ENCODE measurements around the gene DPP10. TPM values are rescaled to one million over a fixed set of nuclear protein-coding genes. Genes with fewer than 3 reads are reported as not detected.
"Not testable (repeated sequence)": the region's sequence is repeated elsewhere in the genome, so short reads cannot be mapped to it uniquely, and the experiment has no call there.

DPP10 gene
- total and polyA plus RNA-seq, 2 of the 13 experiments (the other 11 are each of a cell fraction or from before 2014, with no cell fraction given), result 0.95 to 1.7 TPM

DNA sequence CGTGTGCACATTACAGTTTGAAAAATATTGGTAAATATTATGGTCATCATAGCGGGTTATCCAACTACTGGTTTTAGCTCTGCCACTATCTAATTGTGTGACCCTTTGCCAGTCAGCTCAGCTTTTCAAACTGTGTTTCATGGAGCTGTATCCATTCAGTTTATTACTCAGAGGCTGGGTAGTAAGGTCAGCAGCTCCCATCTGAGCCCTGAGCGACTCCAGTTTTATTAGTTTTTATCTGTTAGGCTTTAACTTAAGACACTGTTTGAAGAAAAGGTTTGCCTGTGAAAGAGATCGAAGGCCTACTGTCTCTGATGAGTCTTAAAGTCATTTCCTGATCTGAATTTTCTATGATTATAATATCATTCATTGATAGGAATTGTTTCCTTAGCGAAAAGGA, 76.3 kb downstream of the DPP10 start (continued):
- TF ChIP-seq ZNF33B (CRISPR knock-in tag; IDR thresholded peaks at IDR 0.05), result no peak
- TF ChIP-seq CREB1 (IDR thresholded peaks at IDR 0.05), result no peak
- TF ChIP-seq CREB1 (CRISPR knock-in tag; IDR thresholded peaks at IDR 0.05), result no peak
- no peak for TF ChIP-seq MED13 (CRISPR knock-in tag; IDR thresholded peaks at IDR 0.05)
- TF ChIP-seq FOXP1 (IDR thresholded peaks at IDR 0.05), result no peak
- no peak for TF ChIP-seq FOXP1 (CRISPR knock-in tag; IDR thresholded peaks at IDR 0.05)
- no peak for TF ChIP-seq SUZ12 (IDR thresholded peaks at IDR 0.05; ENCODE audit: low read depth, low read length)

DNA sequence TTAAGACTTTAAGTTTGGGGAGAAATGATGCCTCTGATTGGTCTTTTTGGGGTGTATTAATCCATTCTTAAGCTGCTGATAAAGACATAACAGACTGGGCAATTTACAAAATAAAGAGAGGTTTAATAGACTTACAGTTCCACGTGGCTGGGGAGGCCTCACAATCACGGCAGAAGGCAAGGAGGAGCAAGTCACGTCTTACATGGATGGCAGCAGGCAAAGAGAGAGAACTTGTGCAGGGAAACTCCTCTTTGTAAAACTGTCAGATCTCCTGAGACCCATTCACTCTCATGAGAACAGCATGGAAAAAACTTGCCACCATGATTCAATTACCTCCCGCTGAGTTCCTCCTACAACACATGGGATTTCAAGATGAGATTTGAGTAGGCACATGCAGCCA, 80.2 kb downstream of the DPP10 start:
- DNase-seq (ENCODE audit: low spot score); H3K27ac ChIP-seq (ENCODE audit: extremely low read length, insufficient read depth, low read length); H2AFZ ChIP-seq (ENCODE audit: low read length); POLR2A ChIA-PET; FAIRE-seq; BruUV-seq (replicated peaks); H3K9ac ChIP-seq (ENCODE audit: insufficient read depth, low read depth, low read length); intact Hi-C loops (cut with micrococcal nuclease; ENCODE audit: unreplicated experiment); H3K79me2 ChIP-seq (ENCODE audit: insufficient read depth, low read length); H3K4me3 ChIP-seq (replicated peaks in 1 of 3; ENCODE audit: insufficient read depth in 1 of 3, low read depth in 2 of 3, low read length in 3 of 3); in situ Hi-C loops (cut with HindIII; ENCODE audit: extremely low pct_ligation_motif_present, low pct_unique_long_range_greater_than_20kb); H4K20me1 ChIP-seq (ENCODE audit: insufficient read depth, low read length); H3K4me2 ChIP-seq (ENCODE audit: low read depth, low read length); H3K9me3 ChIP-seq (ENCODE audit: low read length); H3K4me1 ChIP-seq (ENCODE audit: insufficient read depth, low read length); H3K36me3 ChIP-seq (replicated peaks in 1 of 2; ENCODE audit: control insufficient read depth in 1 of 2, insufficient read depth in 2 of 2, low read length in 2 of 2); CTCF ChIA-PET (ENCODE audit: low intra/inter-chr PET ratio, low total read pairs); ATAC-seq; H3K27me3 ChIP-seq (ENCODE audit: control insufficient read depth in 1 of 2, insufficient read depth in 2 of 2, low read length in 2 of 2): not testable (repeated sequence)
- peak; percentile 95 for TF ChIP-seq ZNF431 (CRISPR knock-in tag; IDR thresholded peaks at IDR 0.05; ENCODE audit: borderline replicate concordance, low read depth)
- TF ChIP-seq, protein P1, sequence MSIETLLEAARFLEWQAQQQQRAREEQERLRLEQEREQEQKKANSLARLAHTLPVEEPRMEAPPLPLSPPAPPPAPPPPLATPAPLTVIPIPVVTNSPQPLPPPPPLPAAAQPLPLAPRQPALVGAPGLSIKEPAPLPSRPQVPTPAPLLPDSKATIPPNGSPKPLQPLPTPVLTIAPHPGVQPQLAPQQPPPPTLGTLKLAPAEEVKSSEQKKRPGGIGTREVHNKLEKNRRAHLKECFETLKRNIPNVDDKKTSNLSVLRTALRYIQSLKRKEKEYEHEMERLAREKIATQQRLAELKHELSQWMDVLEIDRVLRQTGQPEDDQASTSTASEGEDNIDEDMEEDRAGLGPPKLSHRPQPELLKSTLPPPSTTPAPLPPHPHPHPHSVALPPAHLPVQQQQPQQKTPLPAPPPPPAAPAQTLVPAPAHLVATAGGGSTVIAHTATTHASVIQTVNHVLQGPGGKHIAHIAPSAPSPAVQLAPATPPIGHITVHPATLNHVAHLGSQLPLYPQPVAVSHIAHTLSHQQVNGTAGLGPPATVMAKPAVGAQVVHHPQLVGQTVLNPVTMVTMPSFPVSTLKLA (IDR thresholded peaks at IDR 0.05), result 0 out of 2 replicates have a peak, but pooled peaks have one; percentile 16
- 6% methylated on average over 4 of the region's 4 CpGs for WGBS (ENCODE audit: low lambda C conversion rate)

Data from HepG2 (cell line).